Keratinocyte (primary cell): Measurements from ENCODE around the gene CD93.

Experiments
- CTCF ChIP-seq, 3 experiments: IDR thresholded peaks in 1 of 3; conservative IDR thresholded peaks in 1 of 3; optimal IDR thresholded peaks in 1 of 3; 2 replicates in 2 of 3; 3 replicates in 1 of 3; pipeline versions ENCODE3 to v1.5.1; 2011; ENCODE audit warnings: low read length in 3 of 3, mild to moderate bottlenecking in 3 of 3, moderate library complexity in 2 of 3, control low read depth in 1 of 3, inconsistent platforms in 1 of 3; ENCODE audit not compliant: insufficient read depth in 2 of 3; ENCODE audit errors: extremely low read depth in 1 of 3
- EZH2 ChIP-seq: IDR thresholded peaks from one replicate; pipeline ENCODE4 v1.6.1; 2012; ENCODE audit warnings: inconsistent platforms, mild to moderate bottlenecking, low read length, moderate library complexity

DNA sequence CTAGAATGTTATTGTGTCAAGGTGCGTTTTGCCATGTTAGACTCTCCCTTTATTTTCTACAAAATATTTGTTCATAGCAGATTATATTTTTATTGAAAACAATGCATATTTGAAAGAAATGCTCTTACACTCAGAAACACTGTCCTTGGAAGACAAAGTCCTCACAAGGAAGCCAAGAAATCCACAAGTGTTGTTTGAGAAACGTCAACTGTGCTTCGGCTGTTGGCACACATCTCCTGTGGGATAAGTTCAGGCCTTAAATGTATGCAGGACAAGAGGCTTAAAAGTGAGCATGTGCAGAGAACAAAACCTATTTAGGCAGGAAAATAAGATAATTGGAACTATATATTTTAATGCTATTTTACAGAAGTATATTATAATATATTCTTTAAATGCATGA lies 27.1 kb downstream of the CD93 start:
- TF ChIP-seq EZH2 (no peak), CTCF (optimal IDR thresholded peaks at IDR 0.05 in 1 of 3, IDR thresholded peaks at IDR 0.05 in 1 of 3, conservative IDR thresholded peaks at IDR 0.05 in 1 of 3; ENCODE audit: extremely low read depth in 1 of 3, insufficient read depth in 2 of 3, low read length in 3 of 3) (no peak)
